Bronchial smooth muscle cell (primary cell): ENCODE results near the gene FAM3A. TPM values are rescaled to one million over a fixed set of nuclear protein-coding genes. Genes with fewer than 3 reads are reported as not detected.

Experiments
- total RNA-seq: library from RNA; depleted of rRNA; stranded (reverse); fragments of >200 nt; gene quantifications from 2 replicates; pipeline ENCODE4 v1.2.1, GENCODE V29; 2014

FAM3A gene
- 24.6 and 34.3 TPM in 2 replicates for total RNA-seq

GRCh38 chrX:154515966-154516655 is at the start of gene FAM3A:
Gene FAM3A, minus strand, starts transcription at chrX:154516232. Its CDS starts 460 bp downstream, at chrX:154515772.

GRCh38 chrX:154547245-154548027 is 31.4 kb upstream of the FAM3A start, which contains the start of gene IKBKG:
Gene IKBKG, plus strand, starts transcription at chrX:154547620. Its CDS starts 4,383 bp downstream, at chrX:154552003.

GRCh38 chrX:154546354-154547244 is 30.6 kb upstream of the FAM3A start, which contains the start of gene G6PD:
Gene G6PD, minus strand, starts transcription at chrX:154546846. Its CDS starts 691 bp downstream, at chrX:154546155.

GRCh38 chrX:154490414-154491083 is 25.5 kb downstream of the FAM3A start, which contains the start of gene SLC10A3:
Gene SLC10A3, minus strand, starts transcription at chrX:154490629. Its CDS starts 1,689 bp downstream, at chrX:154488940.

GRCh38 chrX:154486396-154487207 is 29.4 kb downstream of the FAM3A start, which contains the start of gene UBL4A:
Gene UBL4A, minus strand, starts transcription at chrX:154486615. Its CDS starts 31 bp downstream, at chrX:154486584.

GRCh38 chrX:154478728-154479622 is 37.1 kb downstream of the FAM3A start, which contains the start of gene LAGE3:
Gene LAGE3, minus strand, starts transcription at chrX:154479281. Its CDS starts 366 bp downstream, at chrX:154478915.

GRCh38 chrX:154458116-154458953 is 57.7 kb downstream of the FAM3A start, which contains the start of gene PLXNA3:
Gene PLXNA3, plus strand, starts transcription at chrX:154458281. Its CDS starts 1,903 bp downstream, at chrX:154460184.

Other genes starting within 250 kb of the FAM3A start
- not detected in 2 replicates for gene TEX28, start 221.1 kb downstream of the FAM3A start, total RNA-seq
- not detected in 2 replicates for gene TKTL1, start 220.4 kb downstream of the FAM3A start, total RNA-seq
- gene FLNA, start 141.6 kb downstream of the FAM3A start, total RNA-seq = 1,283 and 1,391 TPM in 2 replicates
- gene EMD, start 136.9 kb downstream of the FAM3A start, total RNA-seq = 17.9 and 20.0 TPM in 2 replicates
- 1,700 and 2,148 TPM in 2 replicates for gene RPL10, start 117.9 kb downstream of the FAM3A start, total RNA-seq
- 48.6 and 76.1 TPM in 2 replicates for gene DNASE1L1, start 107.0 kb downstream of the FAM3A start, total RNA-seq
- gene TAFAZZIN, start 104.7 kb downstream of the FAM3A start, total RNA-seq = 12.3 and 18.9 TPM in 2 replicates
- gene ATP6AP1, start 87.6 kb downstream of the FAM3A start, total RNA-seq = 44.9 and 46.7 TPM in 2 replicates
- gene GDI1, start 79.1 kb downstream of the FAM3A start, total RNA-seq = 86.7 and 124 TPM in 2 replicates
- 118 and 128 TPM in 2 replicates for gene FAM50A, start 72.1 kb downstream of the FAM3A start, total RNA-seq
- gene PLXNA3, start 58.0 kb downstream of the FAM3A start, total RNA-seq = 9.1 and 16.4 TPM in 2 replicates
- gene LAGE3, start 37.0 kb downstream of the FAM3A start, total RNA-seq = 18.7 and 23.3 TPM in 2 replicates
- 31.4 and 32.2 TPM in 2 replicates for gene UBL4A, start 29.6 kb downstream of the FAM3A start, total RNA-seq
- gene SLC10A3, start 25.6 kb downstream of the FAM3A start, total RNA-seq = 9.5 and 11.3 TPM in 2 replicates
- gene G6PD, start 30.6 kb upstream of the FAM3A start, total RNA-seq = 103 and 153 TPM in 2 replicates
- 16.8 and 18.0 TPM in 2 replicates for gene IKBKG, start 31.4 kb upstream of the FAM3A start, total RNA-seq
- not detected in 2 replicates for gene CTAG1A, start 68.9 kb upstream of the FAM3A start, total RNA-seq
- gene CTAG1B, start 103.0 kb upstream of the FAM3A start, total RNA-seq = not detected in 2 replicates
- gene CTAG2, start 137.3 kb upstream of the FAM3A start, total RNA-seq = not detected in 2 replicates
- 2.0 and 3.0 TPM in 2 replicates for gene GAB3, start 234.8 kb upstream of the FAM3A start, total RNA-seq
- 29.2 and 36.2 TPM in 2 replicates for gene DKC1, start 246.6 kb upstream of the FAM3A start, total RNA-seq